Dermis microvascular lymphatic vessel endothelial cell (primary cell): ENCODE data around the gene ANKRD9. TPM values are rescaled to one million over a fixed set of nuclear protein-coding genes. Genes with fewer than 3 reads are reported as not detected.

Source experiments
- DNase-seq, 2 donors: peaks; one replicate each; pipeline versions ENCODE4 v3.0.0 to v3.0.0-alpha.2; 2010; ENCODE audit warnings: low read depth in 2 of 2
- total RNA-seq: library from RNA; depleted of rRNA; stranded (reverse); fragments of >200 nt; gene quantifications from 2 replicates; pipeline ENCODE4 v1.2.1, GENCODE V29; 2014

ANKRD9 gene
- total RNA-seq, 1 donor from 2014 or later, result 3.7 TPM

GRCh38 chr14:102513899-102514772 lies 4.6 kb upstream of the ANKRD9 start:
- DNase-seq, result no peak

- DNase-seq, result no peak
Measured at GRCh38 chr14:102512793-102513300, 3.3 kb upstream of the ANKRD9 start.

DNA sequence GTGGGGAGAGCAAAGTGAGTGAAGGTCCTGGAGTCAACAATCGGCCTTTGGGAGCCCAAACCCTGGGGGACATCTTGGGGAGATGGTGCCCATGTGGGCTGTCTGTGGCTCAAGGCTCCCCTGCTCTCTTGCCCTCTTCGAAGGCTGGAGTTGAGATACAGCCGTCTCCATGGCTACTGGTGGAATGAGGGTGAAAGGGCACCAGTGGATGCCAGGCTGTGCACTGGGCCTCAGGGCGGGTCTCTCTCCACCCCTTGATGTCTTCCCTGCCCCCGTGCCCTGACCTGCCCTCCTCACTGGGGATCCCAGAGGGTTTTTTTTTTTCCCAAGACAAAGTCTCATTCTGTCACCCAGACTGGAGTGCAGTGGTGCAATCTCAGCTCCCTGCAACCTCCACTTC lies 2.0 kb upstream of the ANKRD9 start:
- no peak for DNase-seq

DNA sequence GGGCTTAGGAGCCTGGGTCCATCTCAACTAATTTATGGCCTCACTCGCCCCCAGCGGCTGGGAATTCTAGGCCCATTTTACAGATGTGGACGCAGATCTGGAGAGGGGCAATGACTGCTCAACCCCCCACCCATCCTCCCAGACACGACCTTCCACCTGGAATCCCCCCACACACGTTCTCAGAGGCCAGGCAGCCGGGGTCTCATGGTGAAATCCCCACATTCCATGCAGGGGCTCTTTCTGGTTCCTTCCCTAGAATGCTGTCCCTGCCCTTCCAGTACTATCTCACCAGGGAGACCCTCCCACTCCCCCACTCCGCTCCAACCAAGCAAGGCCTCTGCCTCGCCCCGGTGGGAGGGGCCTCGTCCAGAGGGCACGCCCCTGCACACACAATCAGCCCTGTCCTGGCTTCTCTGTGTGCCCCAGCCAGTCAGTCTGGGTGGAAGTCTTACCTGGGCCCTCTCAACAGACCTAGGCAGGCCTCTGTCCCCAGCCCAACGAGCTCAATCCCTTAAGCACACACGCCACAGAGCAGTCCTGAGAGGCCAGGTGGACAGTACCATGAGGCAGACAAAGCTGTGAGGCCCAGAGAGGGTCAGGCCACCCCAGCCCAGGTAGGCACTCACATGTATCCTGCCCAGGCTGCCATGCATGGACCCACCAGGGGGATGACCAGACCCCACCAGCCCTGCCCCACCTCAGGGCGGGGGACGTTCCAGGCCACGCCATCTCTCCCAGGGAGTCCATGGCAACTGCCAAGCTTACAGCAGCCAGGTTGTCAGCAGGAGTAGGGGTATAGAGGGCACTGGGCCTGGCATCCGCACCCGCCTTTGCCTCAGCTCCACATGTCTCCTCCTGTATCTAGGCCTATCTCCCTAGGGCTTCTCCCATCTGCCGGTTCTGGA lies 1.3 kb upstream of the ANKRD9 start:
- DNase-seq, result peak in 1 of 2 donors; percentile 34

DNA sequence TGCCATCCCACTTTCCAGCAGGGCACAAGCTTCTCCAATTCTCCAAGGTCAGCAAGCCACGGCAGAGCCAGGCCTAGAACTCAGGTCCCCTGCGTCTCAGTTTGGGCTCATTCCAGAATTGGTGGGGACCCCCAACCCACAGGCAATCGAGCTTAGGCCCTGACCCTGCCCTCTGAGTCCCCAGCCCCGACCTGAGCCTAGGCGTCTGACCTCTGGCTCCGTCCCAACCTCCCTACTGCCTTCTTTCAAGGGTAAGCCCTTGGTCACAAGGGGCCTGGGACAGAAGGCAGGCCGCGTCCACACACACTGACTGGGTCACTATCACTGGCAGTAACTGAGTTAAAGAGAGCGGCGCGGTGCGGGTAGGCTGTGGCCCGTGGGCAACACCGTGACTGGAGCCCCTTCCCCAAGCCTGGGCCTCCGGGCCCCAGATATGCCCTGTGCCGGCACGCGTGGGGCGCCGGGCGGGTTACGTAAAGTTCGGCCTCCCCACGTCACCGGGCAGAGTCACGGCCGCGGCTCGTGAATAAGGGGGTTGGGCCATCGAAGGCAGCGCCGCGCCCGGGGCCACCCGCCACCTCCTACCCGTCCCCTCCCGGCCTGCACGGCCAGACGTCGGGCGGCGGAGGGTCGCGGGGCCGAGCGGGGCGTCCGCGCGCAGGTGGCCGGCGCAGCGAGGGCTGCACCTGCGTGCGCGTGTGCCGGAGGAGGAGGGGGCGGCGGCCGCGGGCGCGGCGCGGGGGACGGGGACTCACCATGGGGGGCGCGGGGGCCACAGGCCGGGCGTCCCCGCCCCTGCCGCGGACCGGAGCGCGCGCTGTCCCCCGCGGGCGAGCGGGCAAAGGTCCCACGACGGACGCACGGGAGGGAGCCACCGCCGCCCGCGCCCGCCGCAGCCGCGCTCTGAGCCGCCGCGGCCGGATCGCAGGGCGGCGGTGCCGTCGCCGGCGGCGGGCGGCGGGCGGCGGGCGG lies 516 bp downstream of the ANKRD9 start:
- peak in 1 of 2 donors; percentile 48 for DNase-seq

DNA sequence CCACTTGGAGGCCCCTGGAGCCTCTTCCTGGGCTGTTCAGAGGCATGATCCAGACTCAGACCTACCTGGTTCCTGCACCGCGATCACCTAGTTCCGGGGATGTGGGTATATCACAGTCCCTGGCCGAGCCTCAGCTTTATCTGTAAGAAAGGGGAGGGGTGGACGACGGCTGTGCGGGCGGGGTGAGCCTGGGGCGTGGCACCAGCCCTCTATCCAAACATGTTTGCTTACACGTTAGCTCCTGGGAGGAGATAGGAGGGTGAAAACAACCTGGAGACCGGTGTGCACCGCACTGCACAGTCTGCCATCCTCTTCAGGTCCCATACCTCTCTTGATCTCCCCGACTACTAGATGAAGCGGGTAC lies 1.2 kb downstream of the ANKRD9 start:
- DNase-seq, result no peak

DNA sequence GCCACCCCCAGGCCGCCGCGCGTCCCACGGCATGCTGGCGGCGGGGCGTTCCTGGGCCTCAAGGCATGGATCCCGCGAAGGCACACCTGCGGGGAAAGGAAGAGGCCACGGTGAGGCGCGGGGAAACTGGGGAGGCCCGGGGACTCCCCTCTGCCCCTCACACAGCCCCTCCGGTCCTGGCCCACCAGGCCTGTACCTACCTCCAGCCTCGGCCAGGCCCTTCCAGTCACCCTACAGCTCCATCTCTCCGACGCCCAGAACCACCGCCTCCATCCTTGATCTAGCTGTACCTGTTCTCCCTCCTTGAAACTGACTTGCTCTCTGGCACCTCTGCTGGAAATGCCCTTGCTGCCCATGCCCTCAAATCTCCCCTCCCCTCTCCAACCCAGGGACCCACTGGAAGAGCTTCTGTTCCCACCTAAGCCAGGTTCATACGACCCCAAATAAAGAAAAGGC lies 1.7 kb downstream of the ANKRD9 start:
- no peak for DNase-seq

DNA sequence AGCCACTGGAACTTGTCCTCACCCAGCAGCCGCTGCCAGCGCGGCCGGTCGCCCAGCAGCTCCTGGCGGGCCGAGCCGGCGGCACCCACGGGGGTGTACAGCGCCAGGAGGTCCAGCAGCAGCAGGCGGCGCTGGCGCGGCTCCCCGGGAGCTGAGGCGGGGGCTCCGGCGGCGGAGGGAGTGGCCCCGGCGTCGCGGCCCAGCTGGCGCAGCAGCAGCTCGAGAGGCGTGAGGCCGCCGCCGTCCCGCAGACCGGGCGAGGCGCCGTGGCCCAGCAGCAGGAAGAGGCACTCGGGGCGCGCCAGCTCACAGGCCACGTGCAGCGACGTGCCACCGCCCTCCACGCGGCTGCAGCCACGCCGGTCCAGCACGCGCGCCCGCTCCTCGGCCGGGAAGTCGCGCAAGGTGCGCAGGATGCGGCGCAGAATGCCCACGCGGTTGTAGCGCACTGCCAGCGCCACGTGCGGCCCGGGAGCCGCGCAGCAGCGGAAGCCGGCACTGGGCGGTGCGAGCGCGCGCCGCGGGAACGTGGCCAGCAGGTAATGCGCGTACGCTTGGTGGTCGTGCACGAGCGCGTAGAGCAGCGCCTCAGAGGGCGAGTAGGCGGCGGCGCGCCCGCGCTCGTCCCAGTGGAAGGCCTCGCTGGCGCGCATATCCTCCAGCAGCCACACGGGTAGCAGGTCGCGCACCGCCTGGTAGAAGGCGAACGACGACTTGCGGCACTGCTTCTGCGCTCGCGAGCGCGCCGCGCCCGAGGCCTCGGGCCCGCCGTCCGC lies 2.3 kb downstream of the ANKRD9 start:
- no peak for DNase-seq

DNA sequence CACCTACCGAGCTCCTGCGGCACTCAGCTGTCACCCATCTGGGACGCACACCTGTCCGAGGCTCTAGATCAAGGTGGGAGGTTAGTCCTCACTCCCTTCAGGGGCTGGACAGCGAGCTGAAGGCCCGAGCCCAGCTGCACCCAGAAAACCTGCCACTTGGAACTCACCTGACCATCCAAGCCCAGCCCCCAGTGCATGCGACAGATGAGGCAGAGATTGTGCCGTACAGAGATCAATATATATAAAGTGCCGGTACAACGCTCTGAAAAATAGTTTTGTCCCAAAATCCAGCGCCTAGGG lies 3.0 kb downstream of the ANKRD9 start:
- DNase-seq, result no peak

DNA sequence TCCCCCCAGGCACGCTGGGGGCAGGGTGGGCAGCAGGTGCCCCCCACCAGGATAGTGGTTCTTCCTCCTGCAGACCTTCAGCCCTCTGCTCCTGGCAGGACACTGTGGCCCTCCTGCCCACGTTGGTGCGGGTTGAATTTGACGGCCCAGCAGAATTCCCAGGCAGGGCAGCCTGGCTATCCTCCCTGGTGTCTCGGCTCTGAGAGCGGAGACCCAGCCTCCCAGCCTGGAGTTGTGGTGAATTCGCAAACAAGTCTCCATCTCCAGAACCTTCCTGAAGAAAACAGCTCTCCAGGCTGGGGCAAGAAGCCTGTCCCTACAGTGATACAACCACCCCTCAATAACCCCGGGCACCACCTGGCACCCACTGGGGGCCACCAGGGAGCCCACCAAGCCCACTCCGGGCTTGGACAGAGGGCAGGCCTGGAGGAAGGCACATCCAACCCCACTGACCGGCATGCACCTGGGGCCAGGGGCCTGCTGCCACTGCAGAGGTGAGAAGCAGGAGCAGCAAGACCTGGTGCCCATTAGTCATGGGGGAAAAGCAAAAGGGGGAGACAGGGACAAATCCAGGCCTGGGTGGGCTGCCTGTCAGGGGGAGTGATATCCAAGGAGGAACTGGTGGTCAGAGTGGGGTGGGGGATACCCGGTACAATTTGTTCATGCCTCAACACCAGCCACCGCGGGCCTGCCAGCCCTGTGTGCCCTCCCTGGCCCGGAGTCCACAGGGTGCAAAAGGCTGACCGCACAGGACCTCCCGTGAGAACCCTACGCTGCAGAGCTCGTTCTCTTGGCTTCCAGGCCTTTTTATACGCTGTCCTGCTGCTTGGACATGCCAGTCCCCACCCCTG lies 3.6 kb downstream of the ANKRD9 start:
- no peak for DNase-seq

DNA sequence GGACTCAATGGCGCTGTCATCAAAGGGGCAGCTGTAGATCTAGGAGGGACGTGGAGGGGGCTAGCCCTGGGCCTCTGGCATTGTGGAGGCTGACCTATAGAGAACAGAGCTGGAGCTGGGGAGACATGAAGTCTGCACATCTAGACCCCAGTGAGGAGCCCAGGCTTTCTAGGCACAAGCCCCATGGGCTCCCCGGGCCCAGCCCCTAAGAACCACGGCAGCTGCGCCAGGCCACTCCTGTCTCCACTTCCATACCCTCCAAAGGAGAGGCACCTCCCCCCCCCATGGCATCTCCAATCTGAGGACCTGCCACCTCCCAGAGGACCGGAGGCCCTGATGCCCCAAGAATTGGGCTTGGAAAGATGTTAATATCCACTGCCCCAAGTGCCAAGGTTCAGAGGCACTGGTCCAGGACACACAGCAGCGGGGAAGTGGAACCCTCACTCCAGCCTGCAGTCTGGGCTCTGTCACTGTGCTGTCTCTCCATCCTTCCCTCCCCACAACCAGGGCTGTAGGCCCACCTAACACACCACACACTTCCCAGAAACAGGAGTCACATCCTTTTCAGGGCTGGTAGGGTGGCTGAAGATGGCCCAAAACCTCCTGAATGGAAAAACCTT lies 4.5 kb downstream of the ANKRD9 start:
- DNase-seq, result no peak

GRCh38 chr14:102504328-102504999 lies 5.1 kb downstream of the ANKRD9 start:
- DNase-seq, result no peak

DNA sequence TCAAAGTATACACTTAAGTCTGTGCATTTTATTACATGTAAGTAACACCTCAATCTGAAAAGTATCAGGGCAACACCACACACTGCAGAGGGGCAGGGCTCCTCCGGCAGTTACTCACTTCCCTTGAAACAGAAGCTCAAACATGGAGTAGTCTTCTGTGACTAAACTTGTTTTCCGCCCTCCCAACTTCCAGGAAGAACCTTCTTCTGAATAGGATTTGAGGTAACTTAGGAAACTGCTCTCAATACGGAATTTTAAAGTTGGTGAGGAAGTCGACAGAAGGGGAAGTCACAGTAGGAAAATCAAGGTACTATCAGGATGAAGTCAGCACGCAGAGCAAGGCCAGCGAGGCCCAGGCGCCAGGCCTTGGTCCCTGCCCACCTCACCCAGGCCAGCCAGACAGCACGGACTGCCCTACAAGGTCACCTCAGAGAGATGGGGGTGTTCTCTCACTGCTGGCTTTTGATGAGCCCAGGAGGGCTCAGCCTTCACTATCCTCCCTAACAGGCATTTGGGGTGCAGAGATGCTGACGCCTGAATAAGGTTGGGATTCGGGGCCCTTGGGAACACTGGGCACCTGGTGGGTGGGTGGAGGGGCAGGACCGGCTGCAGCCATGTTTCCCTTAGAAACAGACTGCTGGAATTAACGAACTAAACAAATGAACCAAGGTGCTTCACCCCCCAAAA lies 5.8 kb downstream of the ANKRD9 start:
- DNase-seq, result peak in 1 of 2 donors; percentile 67

GRCh38 chr14:102502571-102502970 lies 7.0 kb downstream of the ANKRD9 start:
- DNase-seq, result no peak

- no peak for DNase-seq
Measured at GRCh38 chr14:102501751-102502315, 7.7 kb downstream of the ANKRD9 start.

DNA sequence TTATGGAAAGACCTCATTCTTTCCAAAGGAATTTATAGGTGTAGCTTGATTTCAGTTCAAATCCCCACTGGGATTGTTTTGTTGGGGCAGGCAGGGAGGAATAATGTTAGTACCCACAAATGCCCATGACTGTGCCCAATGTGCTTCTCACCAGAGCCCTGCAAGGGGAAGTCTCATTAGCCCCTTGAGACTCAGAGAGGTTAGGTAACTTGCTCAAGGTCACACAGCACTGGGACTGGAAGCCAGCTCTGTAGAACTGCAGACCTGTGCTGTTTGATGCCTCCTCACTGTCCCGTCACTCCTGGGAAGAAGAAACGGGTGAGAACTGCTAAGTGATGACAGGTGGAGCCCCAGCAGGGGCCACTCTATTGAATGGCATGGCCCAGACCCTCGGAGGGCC lies 8.9 kb downstream of the ANKRD9 start:
- no peak for DNase-seq

GRCh38 chr14:102500158-102500662 lies 9.4 kb downstream of the ANKRD9 start:
- DNase-seq, result peak in 1 of 2 donors; percentile 60
